Measurements from ENCODE around the gene HNRNPUL1.

HNRNPUL1 gene

GRCh38 chr19:41299755-41300089, 35.5 kb downstream of the HNRNPUL1 start:
- peaks cover 3% of the 10 kb centered on the region for H3K79me1 ChIP-seq (ENCODE audit: low read depth, low read length)
- H2BK5ac ChIP-seq (ENCODE audit: low read length), result no peak overlapping the region
- no peak overlapping the region for H3K27ac ChIP-seq (replicated peaks; ENCODE audit: low read length)
- no CpG with 5 or more reads among the region's 4 CpGs for WGBS, 2 donors (ENCODE audit: extremely low coverage in 2 of 2, insufficient read length in 2 of 2, insufficient replicate concordance in 1 of 2)
- H3K36me3 ChIP-seq (replicated peaks in 1 of 2; ENCODE audit: control insufficient read depth in 2 of 2, insufficient read depth in 2 of 2, low read length in 2 of 2), result peaks cover 87 to 100% of the 10 kb centered on the region in 2 donors
- no peak overlapping the region for H3K9ac ChIP-seq (ENCODE audit: low read depth, low read length, poor library complexity)
- no peak overlapping the region for H3K4me3 ChIP-seq (ENCODE audit: low read length in 2 of 2)
- H3K23ac ChIP-seq (ENCODE audit: low read depth, low read length, poor library complexity), result no peak overlapping the region
- no peak overlapping the region for H2AFZ ChIP-seq (ENCODE audit: low read length)
- H3K4me1 ChIP-seq (ENCODE audit: control insufficient read depth in 2 of 2, insufficient read depth in 1 of 2, low read depth in 1 of 2, low read length in 2 of 2), result peaks cover 0 to 4% of the 10 kb centered on the region in 2 donors
- no peak overlapping the region for H2AK5ac ChIP-seq (ENCODE audit: low read depth, low read length)
- no peak overlapping the region for H2BK12ac ChIP-seq (ENCODE audit: low read length)
- no peak overlapping the region for H3K4ac ChIP-seq (ENCODE audit: low read length)
- H3K14ac ChIP-seq (ENCODE audit: low read length), result no peak overlapping the region
- no peaks in the 10 kb centered on the region for H3K9me3 ChIP-seq (replicated peaks in 1 of 2; ENCODE audit: control insufficient read depth in 2 of 2, insufficient read depth in 1 of 2, low read depth in 1 of 2, low read length in 2 of 2)
- H3K18ac ChIP-seq (ENCODE audit: low read length), result no peak overlapping the region
- H2BK120ac ChIP-seq (ENCODE audit: low read depth, low read length), result no peak overlapping the region
- H3K27me3 ChIP-seq (ENCODE audit: control insufficient read depth in 3 of 3, insufficient read depth in 3 of 3, low read depth in 1 of 3, low read length in 3 of 3), result no peaks in the 10 kb centered on the region
- H2BK15ac ChIP-seq (ENCODE audit: low read length), result no peak overlapping the region
- H4K91ac ChIP-seq (ENCODE audit: low read depth, low read length, poor library complexity), result no peak overlapping the region
- no peak overlapping the region for H3K4me2 ChIP-seq (ENCODE audit: insufficient read depth, low read length, poor library complexity, severe bottlenecking)
- H4K8ac ChIP-seq (ENCODE audit: low read depth, low read length), result no peak overlapping the region
- DNase-seq (ENCODE audit: low spot score), result no peak

- WGBS, 2 donors (ENCODE audit: extremely low coverage in 2 of 2, insufficient read length in 2 of 2, insufficient replicate concordance in 1 of 2), result no CpG with 5 or more reads among the region's 6 CpGs
Observed at GRCh38 chr19:41300555-41300954, 36.4 kb downstream of the HNRNPUL1 start.

GRCh38 chr19:41302624-41303351, 38.6 kb downstream of the HNRNPUL1 start:
- no CpG with 5 or more reads among the region's 21 CpGs for WGBS, 2 donors (ENCODE audit: extremely low coverage in 2 of 2, insufficient read length in 2 of 2, insufficient replicate concordance in 1 of 2)
- no peak overlapping the region for H2BK12ac ChIP-seq (ENCODE audit: low read length)
- no peak overlapping the region for H3K14ac ChIP-seq (ENCODE audit: low read length)
- H3K27ac ChIP-seq (replicated peaks; ENCODE audit: low read length), result no peak overlapping the region
- no peak overlapping the region for H4K91ac ChIP-seq (ENCODE audit: low read depth, low read length, poor library complexity)
- H2AK5ac ChIP-seq (ENCODE audit: low read depth, low read length), result no peak overlapping the region
- no peak overlapping the region for H3K4me3 ChIP-seq (ENCODE audit: low read length in 2 of 2)
- no peak overlapping the region for H3K9ac ChIP-seq (ENCODE audit: low read depth, low read length, poor library complexity)
- H3K27me3 ChIP-seq (ENCODE audit: control insufficient read depth in 3 of 3, insufficient read depth in 3 of 3, low read depth in 1 of 3, low read length in 3 of 3), result no peaks in the 10 kb centered on the region
- no peak overlapping the region for H2BK15ac ChIP-seq (ENCODE audit: low read length)
- H3K79me1 ChIP-seq (ENCODE audit: low read depth, low read length), result peaks cover 3% of the 10 kb centered on the region
- DNase-seq (ENCODE audit: low spot score), result no peak
- H3K4ac ChIP-seq (ENCODE audit: low read length), result no peak overlapping the region
- H3K4me1 ChIP-seq (ENCODE audit: control insufficient read depth in 2 of 2, insufficient read depth in 1 of 2, low read depth in 1 of 2, low read length in 2 of 2), result peaks cover 0 to 4% of the 10 kb centered on the region in 2 donors
- no peak overlapping the region for H3K4me2 ChIP-seq (ENCODE audit: insufficient read depth, low read length, poor library complexity, severe bottlenecking)
- no peak overlapping the region for H4K8ac ChIP-seq (ENCODE audit: low read depth, low read length)
- no peak overlapping the region for H3K23ac ChIP-seq (ENCODE audit: low read depth, low read length, poor library complexity)
- H3K18ac ChIP-seq (ENCODE audit: low read length), result no peak overlapping the region
- H2BK120ac ChIP-seq (ENCODE audit: low read depth, low read length), result no peak overlapping the region
- no peak overlapping the region for H2BK5ac ChIP-seq (ENCODE audit: low read length)
- peaks cover 81 to 100% of the 10 kb centered on the region in 2 donors for H3K36me3 ChIP-seq (replicated peaks in 1 of 2; ENCODE audit: control insufficient read depth in 2 of 2, insufficient read depth in 2 of 2, low read length in 2 of 2)
- H2AFZ ChIP-seq (ENCODE audit: low read length), result no peak overlapping the region
- no peaks in the 10 kb centered on the region for H3K9me3 ChIP-seq (replicated peaks in 1 of 2; ENCODE audit: control insufficient read depth in 2 of 2, insufficient read depth in 1 of 2, low read depth in 1 of 2, low read length in 2 of 2)

More at GRCh38 chr19:41300555-41300954, 36.4 kb downstream of the HNRNPUL1 start:
- Histone ChIP-seq H3K27me3 (ENCODE audit: control insufficient read depth in 3 of 3, insufficient read depth in 3 of 3, low read depth in 1 of 3, low read length in 3 of 3) (no peaks in the 10 kb centered on the region), H2BK120ac (ENCODE audit: low read depth, low read length) (no peak overlapping the region), H2AK5ac (ENCODE audit: low read depth, low read length) (no peak overlapping the region), H3K23ac (ENCODE audit: low read depth, low read length, poor library complexity) (no peak overlapping the region), H3K4me1 (ENCODE audit: control insufficient read depth in 2 of 2, insufficient read depth in 1 of 2, low read depth in 1 of 2, low read length in 2 of 2) (peaks cover 0 to 4% of the 10 kb centered on the region in 2 donors), H3K14ac (ENCODE audit: low read length) (no peak overlapping the region), H3K4ac (ENCODE audit: low read length) (no peak overlapping the region), H3K27ac (replicated peaks; ENCODE audit: low read length) (no peak overlapping the region), H3K79me1 (ENCODE audit: low read depth, low read length) (peaks cover 3% of the 10 kb centered on the region), H3K18ac (ENCODE audit: low read length) (no peak overlapping the region), H2BK15ac (ENCODE audit: low read length) (no peak overlapping the region), H3K9ac (ENCODE audit: low read depth, low read length, poor library complexity) (no peak overlapping the region), H3K4me3 (ENCODE audit: low read length in 2 of 2) (no peak overlapping the region), H2AFZ (ENCODE audit: low read length) (no peak overlapping the region), H4K8ac (ENCODE audit: low read depth, low read length) (no peak overlapping the region), H4K91ac (ENCODE audit: low read depth, low read length, poor library complexity) (no peak overlapping the region), H3K9me3 (replicated peaks in 1 of 2; ENCODE audit: control insufficient read depth in 2 of 2, insufficient read depth in 1 of 2, low read depth in 1 of 2, low read length in 2 of 2) (no peaks in the 10 kb centered on the region), H3K36me3 (replicated peaks in 1 of 2; ENCODE audit: control insufficient read depth in 2 of 2, insufficient read depth in 2 of 2, low read length in 2 of 2) (peaks cover 89 to 100% of the 10 kb centered on the region in 2 donors), H2BK5ac (ENCODE audit: low read length) (no peak overlapping the region), H2BK12ac (ENCODE audit: low read length) (no peak overlapping the region), H3K4me2 (ENCODE audit: insufficient read depth, low read length, poor library complexity, severe bottlenecking) (no peak overlapping the region)
- no peak for DNase-seq (ENCODE audit: low spot score)

- Histone ChIP-seq H3K18ac (ENCODE audit: low read length) (no peak overlapping the region), H3K36me3 (replicated peaks in 1 of 2; ENCODE audit: control insufficient read depth in 2 of 2, insufficient read depth in 2 of 2, low read length in 2 of 2) (peaks cover 70 to 95% of the 10 kb centered on the region in 2 donors), H3K23ac (ENCODE audit: low read depth, low read length, poor library complexity) (peak overlapping the region; percentile 14), H3K4me2 (ENCODE audit: insufficient read depth, low read length, poor library complexity, severe bottlenecking) (no peak overlapping the region), H3K4me3 (ENCODE audit: low read length in 2 of 2) (no peak overlapping the region), H3K9me3 (replicated peaks in 1 of 2; ENCODE audit: control insufficient read depth in 2 of 2, insufficient read depth in 1 of 2, low read depth in 1 of 2, low read length in 2 of 2) (no peaks in the 10 kb centered on the region), H2BK5ac (ENCODE audit: low read length) (no peak overlapping the region), H2BK120ac (ENCODE audit: low read depth, low read length) (no peak overlapping the region), H3K4me1 (ENCODE audit: control insufficient read depth in 2 of 2, insufficient read depth in 1 of 2, low read depth in 1 of 2, low read length in 2 of 2) (peaks cover 0 to 2% of the 10 kb centered on the region in 2 donors), H4K91ac (ENCODE audit: low read depth, low read length, poor library complexity) (no peak overlapping the region), H2BK12ac (ENCODE audit: low read length) (no peak overlapping the region), H3K27me3 (ENCODE audit: control insufficient read depth in 3 of 3, insufficient read depth in 3 of 3, low read depth in 1 of 3, low read length in 3 of 3) (no peaks in the 10 kb centered on the region), H3K14ac (ENCODE audit: low read length) (no peak overlapping the region), H3K9ac (ENCODE audit: low read depth, low read length, poor library complexity) (no peak overlapping the region), H2AFZ (ENCODE audit: low read length) (no peak overlapping the region), H3K4ac (ENCODE audit: low read length) (no peak overlapping the region), H3K27ac (replicated peaks; ENCODE audit: low read length) (no peak overlapping the region), H2AK5ac (ENCODE audit: low read depth, low read length) (no peak overlapping the region), H4K8ac (ENCODE audit: low read depth, low read length) (no peak overlapping the region), H2BK15ac (ENCODE audit: low read length) (no peak overlapping the region), H3K79me1 (ENCODE audit: low read depth, low read length) (peaks cover 1% of the 10 kb centered on the region)
- WGBS, 2 donors (ENCODE audit: extremely low coverage in 2 of 2, insufficient read length in 2 of 2, insufficient replicate concordance in 1 of 2), result no CpG with 5 or more reads among the region's 14 CpGs
- DNase-seq (ENCODE audit: low spot score), result no peak
Observed at GRCh38 chr19:41303954-41304353, 39.8 kb downstream of the HNRNPUL1 start.

All from neuronal stem cell (in vitro differentiated cells).